GM12878 (cell line): ENCODE measurements around the gene STMP1. TPM values are rescaled to one million over a fixed set of nuclear protein-coding genes. Genes with fewer than 3 reads are reported as not detected.

Experiments
- ATAC-seq: fragments of 200-7000 bp; cut with Tn5 transposase; 3 replicates; pipeline ENCODE4 v1.9.1; 2020; ENCODE audit warnings: mild to moderate bottlenecking, moderate library complexity
- BruUV-seq: library from RNA; stranded (reverse); fragments of 400-500 nt; replicated peaks from 2 replicates; lab custom pipeline; 2021; lab: Mats Ljungman, UMichigan
- CTCF ChIA-PET: fragments of 300-600 bp; sonication (Branson Sonifier 250); formaldehyde crosslinking; extraction: SDS; loops from one replicate; lab custom pipeline; 2021; ENCODE audit warnings: inconsistent platforms; lab: Yijun Ruan, JAX
- POLR2A ChIA-PET: fragments of 350-600 bp; formaldehyde crosslinking; extraction: SDS; loops from one replicate; lab custom pipeline; 2021; ENCODE audit warnings: inconsistent platforms; lab: Charles Lee
- RAD21 ChIA-PET: fragments of 300-600 bp; sonication (Branson Sonifier 250); formaldehyde crosslinking; loops from one replicate; lab custom pipeline; 2023; ENCODE audit warnings: antibody characterized with exemption; ENCODE audit not compliant: unreplicated experiment; lab: Charles Lee
- SMC1A ChIA-PET: fragments of 300-600 bp; sonication (Branson Sonifier 250); formaldehyde crosslinking; loops from one replicate; lab custom pipeline; 2023; ENCODE audit not compliant: unreplicated experiment, uncharacterized antibody; lab: Charles Lee
- DNase-seq: peaks from one replicate; pipeline ENCODE4 v3.0.0-alpha.2; 2011; ENCODE audit warnings: low read depth, low spot score
- FAIRE-seq: peaks from 3 replicates; lab custom pipeline; 2011; peaks lifted over from hg19 to GRCh38; lab: Jason Lieb, UNC
- H2AFZ ChIP-seq: 2 replicates; pipeline ENCODE4 v1.6.0; 2011; ENCODE audit warnings: low read depth, low read length, control low read depth; ENCODE audit not compliant: control insufficient read depth
- H3K27ac ChIP-seq: 2 replicates; pipeline ENCODE4 v1.5.1; 2011; ENCODE audit warnings: control low read depth; ENCODE audit not compliant: control insufficient read depth, insufficient read depth
- H3K27me3 ChIP-seq, 2 experiments: replicated peaks in 1 of 2; 2 replicates each; pipeline versions ENCODE4 v1.6.0 to v1.6.1; 2011; ENCODE audit warnings: low read length in 1 of 2; ENCODE audit not compliant: control insufficient read depth in 2 of 2, insufficient read depth in 2 of 2
- H3K36me3 ChIP-seq, 2 experiments: 2 replicates each; pipeline ENCODE4 v1.5.1; 2011; ENCODE audit warnings: low read length in 1 of 2; ENCODE audit not compliant: control insufficient read depth in 2 of 2, insufficient read depth in 2 of 2
- H3K4me1 ChIP-seq: 2 replicates; pipeline ENCODE4 v1.6.1; 2011; ENCODE audit warnings: mild to moderate bottlenecking, low read length, moderate library complexity, mixed read lengths; ENCODE audit not compliant: control insufficient read depth, insufficient read depth
- H3K4me2 ChIP-seq: 2 replicates; pipeline ENCODE4 v1.6.0; 2011; ENCODE audit warnings: control low read depth; ENCODE audit not compliant: control insufficient read depth, insufficient read depth
- H3K4me3 ChIP-seq: fragments of 200-600 bp; sonication (generic); 2 replicates; pipeline ENCODE4 v1.5.1; 2016
- H3K79me2 ChIP-seq: 2 replicates; pipeline ENCODE4 v1.6.0; 2011; ENCODE audit warnings: low read length; ENCODE audit not compliant: control insufficient read depth, insufficient read depth
- H3K9ac ChIP-seq: 2 replicates; pipeline ENCODE4 v1.8.0; 2011; ENCODE audit warnings: low read length, control low read depth, mixed read lengths; ENCODE audit not compliant: control insufficient read depth, insufficient read depth
- H3K9me3 ChIP-seq: replicated peaks from 3 replicates; pipeline ENCODE4 v1.5.1; 2011; ENCODE audit warnings: mild to moderate bottlenecking, low read length; ENCODE audit not compliant: control insufficient read depth, insufficient read depth
- H4K20me1 ChIP-seq: 2 replicates; pipeline ENCODE4 v1.6.0; 2011; ENCODE audit not compliant: control insufficient read depth, insufficient read depth
- ASH2L ChIP-seq: fragments of 300-600, 200-600 bp; sonication (generic); IDR thresholded peaks from 2 replicates; pipeline ENCODE4 v1.6.1; 2017; ENCODE audit warnings: low read depth, mild to moderate bottlenecking, borderline replicate concordance
- BCL3 ChIP-seq: IDR thresholded peaks from 2 replicates; pipeline ENCODE4 v1.6.1; 2011; ENCODE audit warnings: borderline replicate concordance, low read depth, mild to moderate bottlenecking, moderate library complexity, low read length; ENCODE audit not compliant: insufficient read depth, poor library complexity, severe bottlenecking
- CHD1 ChIP-seq: IDR thresholded peaks from 2 replicates; pipeline ENCODE4 v1.6.1; 2012; ENCODE audit warnings: low read depth, low read length, improper control_type of control experiment
- FOXK2 ChIP-seq: fragments of 450-650 bp; IDR thresholded peaks from 2 replicates; pipeline ENCODE4 v1.6.1; 2017; ENCODE audit warnings: mild to moderate bottlenecking, moderate library complexity
- HDAC6 ChIP-seq: fragments of 200-600 bp; sonication (generic); IDR thresholded peaks from one replicate; pipeline ENCODE4 v1.8.0; 2017; ENCODE audit warnings: antibody characterized with exemption; ENCODE audit not compliant: unreplicated experiment
- IKZF1 ChIP-seq: fragments of 450-650 bp; conservative IDR thresholded peaks from 2 replicates; pipeline ENCODE4 v1.6.1; 2017; ENCODE audit warnings: antibody characterized with exemption, mild to moderate bottlenecking
- MLLT1 ChIP-seq: fragments of 450-650 bp; IDR thresholded peaks from 2 replicates; pipeline ENCODE4 v1.6.1; 2016; ENCODE audit warnings: mild to moderate bottlenecking
- RAD21 ChIP-seq: IDR thresholded peaks from 2 replicates; pipeline ENCODE4 v1.6.1; 2011; ENCODE audit warnings: mild to moderate bottlenecking, low read depth, low read length, moderate library complexity; ENCODE audit not compliant: insufficient read depth
- RCOR1 ChIP-seq: conservative IDR thresholded peaks from 2 replicates; pipeline ENCODE4 v1.6.1; 2012; ENCODE audit warnings: low read depth, low read length, improper control_type of control experiment
- SRF ChIP-seq, 2 experiments: IDR thresholded peaks; 2 replicates each; pipeline ENCODE4 v1.6.1; 2011; ENCODE audit warnings: low read depth in 2 of 2, low read length in 2 of 2, mild to moderate bottlenecking in 1 of 2, moderate library complexity in 1 of 2
- TCF12 ChIP-seq: IDR thresholded peaks from 2 replicates; pipeline ENCODE4 v1.6.1; 2011; ENCODE audit warnings: low read depth, mild to moderate bottlenecking, low read length
- YBX1 ChIP-seq: fragments of 450-650 bp; IDR thresholded peaks from 2 replicates; pipeline ENCODE4 v1.6.1; 2016; ENCODE audit warnings: antibody characterized with exemption
- ZBED1 ChIP-seq: IDR thresholded peaks from 2 replicates; pipeline ENCODE4 v1.6.1; 2016; ENCODE audit warnings: borderline replicate concordance
- WGBS: methylation state at CpG from one replicate; pipeline ENCODE4 v1.1.6; 2016; ENCODE audit warnings: low lambda C conversion rate; ENCODE audit not compliant: insufficient replicate concordance, insufficient coverage; ENCODE audit errors: missing lambda C conversion rate; 5-methylcytosine and 5-hydroxymethylcytosine counted together
- in situ Hi-C: fragments of 300-500 bp; cut with MboI; formaldehyde crosslinking; loops from 9 replicates; pipeline ENCODE4 v1.14.3; 2018; ENCODE audit warnings: mixed read lengths
- intact Hi-C: fragments of 100-400 bp; cut with micrococcal nuclease; formaldehyde crosslinking; loops from one replicate; pipeline ENCODE4 v1.14.2; 2022; ENCODE audit not compliant: unreplicated experiment
- polyA plus RNA-seq, 11 experiments: library from polyadenylated mRNA; depleted of rRNA in 4 of 11; unstranded in 6 of 11; stranded (reverse) in 5 of 11; fragments of >200 nt; fragmentation: Nextera tagmentation in 4 of 11; fragmentation: Illumina TruSeq in 1 of 11; extraction: Ambion mirVana in 4 of 11; extraction: Trizol in 1 of 11; gene quantifications; 1 replicate in 1 of 11; 2 replicates in 10 of 11; pipeline versions ENCODE4 v1.2.1 to v1.2.3, GENCODE V29; 2011 to 2016; ENCODE audit warnings: inconsistent platforms in 2 of 11, missing spikeins in 2 of 11, low read depth in 1 of 11
- total RNA-seq, 4 experiments: library from RNA; depleted of rRNA in 3 of 4; stranded (reverse); fragments of >200 nt in 3 of 4; fragmentation: Illumina TruSeq in 1 of 4; extraction: Trizol in 1 of 4; gene quantifications; 2 replicates each; pipeline versions ENCODE4 v1.2.1 to v1.2.3, GENCODE V29; 2013 to 2021
- TF ChIP-seq, protein P1 (sequence below): IDR thresholded peaks from 2 replicates; pipeline ENCODE4 v1.6.1; 2012; ENCODE audit warnings: mild to moderate bottlenecking, low read depth, low read length
- TF ChIP-seq, protein P2 (sequence below): fragments of 450-650 bp; IDR thresholded peaks from 2 replicates; pipeline ENCODE4 v1.6.1; 2014; ENCODE audit warnings: mild to moderate bottlenecking

Gene STMP1
- total and polyA plus RNA-seq, 10 of the 15 experiments (the other 5 are each of a cell fraction or from before 2014, with no cell fraction given) = 8.0 to 79.9 (median 24.7) TPM

- H4K20me1 ChIP-seq = no peaks in the 10 kb centered on the region
- intact Hi-C loops (no loop called here), in situ Hi-C loops (no loop called here)
- no peak for FAIRE-seq
- 31% methylated on average over 7 of the region's 7 CpGs for WGBS
- no peak for DNase-seq
- H2AFZ ChIP-seq = no peak overlapping the region
- ChIA-PET POLR2A (no interaction called here), RAD21 (no interaction called here), CTCF (interaction anchor here (0.6 to 1.8 kb wide), 4 partner anchors 30 to 73 kb away, joined by 3 to 4 read pairs (median 3); partner anchors contain the start of gene STMP1), SMC1A (no interaction called here)
- H3K4me2 ChIP-seq = no peak overlapping the region
- TF ChIP-seq SRF (IDR thresholded peaks at IDR 0.05; ENCODE audit: low read depth in 2 of 2, low read length in 2 of 2) (no peak), MLLT1 (no peak), FOXK2 (no peak), ASH2L (no peak), RCOR1 (no peak), TCF12 (no peak), YBX1 (no peak), BCL3 (no peak), HDAC6 (no peak), RAD21 (no peak), CHD1 (no peak), IKZF1 (no peak), ZBED1 (no peak)
- TF ChIP-seq, protein P1, sequence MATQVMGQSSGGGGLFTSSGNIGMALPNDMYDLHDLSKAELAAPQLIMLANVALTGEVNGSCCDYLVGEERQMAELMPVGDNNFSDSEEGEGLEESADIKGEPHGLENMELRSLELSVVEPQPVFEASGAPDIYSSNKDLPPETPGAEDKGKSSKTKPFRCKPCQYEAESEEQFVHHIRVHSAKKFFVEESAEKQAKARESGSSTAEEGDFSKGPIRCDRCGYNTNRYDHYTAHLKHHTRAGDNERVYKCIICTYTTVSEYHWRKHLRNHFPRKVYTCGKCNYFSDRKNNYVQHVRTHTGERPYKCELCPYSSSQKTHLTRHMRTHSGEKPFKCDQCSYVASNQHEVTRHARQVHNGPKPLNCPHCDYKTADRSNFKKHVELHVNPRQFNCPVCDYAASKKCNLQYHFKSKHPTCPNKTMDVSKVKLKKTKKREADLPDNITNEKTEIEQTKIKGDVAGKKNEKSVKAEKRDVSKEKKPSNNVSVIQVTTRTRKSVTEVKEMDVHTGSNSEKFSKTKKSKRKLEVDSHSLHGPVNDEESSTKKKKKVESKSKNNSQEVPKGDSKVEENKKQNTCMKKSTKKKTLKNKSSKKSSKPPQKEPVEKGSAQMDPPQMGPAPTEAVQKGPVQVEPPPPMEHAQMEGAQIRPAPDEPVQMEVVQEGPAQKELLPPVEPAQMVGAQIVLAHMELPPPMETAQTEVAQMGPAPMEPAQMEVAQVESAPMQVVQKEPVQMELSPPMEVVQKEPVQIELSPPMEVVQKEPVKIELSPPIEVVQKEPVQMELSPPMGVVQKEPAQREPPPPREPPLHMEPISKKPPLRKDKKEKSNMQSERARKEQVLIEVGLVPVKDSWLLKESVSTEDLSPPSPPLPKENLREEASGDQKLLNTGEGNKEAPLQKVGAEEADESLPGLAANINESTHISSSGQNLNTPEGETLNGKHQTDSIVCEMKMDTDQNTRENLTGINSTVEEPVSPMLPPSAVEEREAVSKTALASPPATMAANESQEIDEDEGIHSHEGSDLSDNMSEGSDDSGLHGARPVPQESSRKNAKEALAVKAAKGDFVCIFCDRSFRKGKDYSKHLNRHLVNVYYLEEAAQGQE = no peak
- TF ChIP-seq, protein P2, sequence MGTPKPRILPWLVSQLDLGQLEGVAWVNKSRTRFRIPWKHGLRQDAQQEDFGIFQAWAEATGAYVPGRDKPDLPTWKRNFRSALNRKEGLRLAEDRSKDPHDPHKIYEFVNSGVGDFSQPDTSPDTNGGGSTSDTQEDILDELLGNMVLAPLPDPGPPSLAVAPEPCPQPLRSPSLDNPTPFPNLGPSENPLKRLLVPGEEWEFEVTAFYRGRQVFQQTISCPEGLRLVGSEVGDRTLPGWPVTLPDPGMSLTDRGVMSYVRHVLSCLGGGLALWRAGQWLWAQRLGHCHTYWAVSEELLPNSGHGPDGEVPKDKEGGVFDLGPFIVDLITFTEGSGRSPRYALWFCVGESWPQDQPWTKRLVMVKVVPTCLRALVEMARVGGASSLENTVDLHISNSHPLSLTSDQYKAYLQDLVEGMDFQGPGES = no peak
- BruUV-seq = no TSS peak
- no peaks in the 10 kb centered on the region for H3K79me2 ChIP-seq
- H3K9me3 ChIP-seq = no peaks in the 10 kb centered on the region
- H3K27ac ChIP-seq = no peak overlapping the region
- H3K36me3 ChIP-seq = no peaks in the 10 kb centered on the region
- no peak overlapping the region for H3K9ac ChIP-seq
- ATAC-seq = no peak
- H3K27me3 ChIP-seq = no peaks in the 10 kb centered on the region; a peak in 1 of 4 replicates
- no peak overlapping the region for H3K4me3 ChIP-seq
- H3K4me1 ChIP-seq = no peaks in the 10 kb centered on the region
Observed at GRCh38 chr7:135718794-135719437, 56.6 kb downstream of the STMP1 start.
